ENCODE measurements around the gene AP1S3.

Gene AP1S3

DNA sequence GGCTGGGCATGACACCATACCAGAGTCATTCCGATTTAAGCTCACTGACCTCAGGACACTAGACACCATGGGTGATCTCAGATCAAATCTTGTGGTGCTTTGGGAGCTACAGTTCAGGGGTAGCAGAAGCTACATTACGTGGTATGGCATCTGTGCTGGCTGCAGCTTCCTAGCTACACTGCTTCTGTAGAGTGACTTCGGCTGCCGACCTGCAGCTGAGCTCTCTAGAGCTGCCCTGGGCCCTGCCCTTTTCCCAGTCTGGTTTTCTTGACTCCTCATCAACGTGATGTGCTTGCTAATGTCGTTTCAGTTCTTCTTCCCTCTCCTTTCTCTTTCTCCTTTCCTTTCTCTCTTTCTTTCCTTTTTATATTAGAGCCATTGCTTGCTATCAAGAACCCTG, 100.2 kb downstream of the AP1S3 start:
- no peak for TF ChIP-seq CTCF (IDR thresholded peaks at IDR 0.05; ENCODE audit: low read depth, low read length, missing control alignments)
- no peak overlapping the region for H3K4me3 ChIP-seq (ENCODE audit: low read depth, low read length)
- no peak for DNase-seq (ENCODE audit: low read depth)

- no peak for TF ChIP-seq CTCF (IDR thresholded peaks at IDR 0.05; ENCODE audit: low read depth, low read length, missing control alignments)
- DNase-seq (ENCODE audit: low read depth), result no peak
- no peak overlapping the region for H3K4me3 ChIP-seq (ENCODE audit: low read depth, low read length)
Measured at GRCh38 chr2:223736488-223736887, 100.9 kb downstream of the AP1S3 start.

DNA sequence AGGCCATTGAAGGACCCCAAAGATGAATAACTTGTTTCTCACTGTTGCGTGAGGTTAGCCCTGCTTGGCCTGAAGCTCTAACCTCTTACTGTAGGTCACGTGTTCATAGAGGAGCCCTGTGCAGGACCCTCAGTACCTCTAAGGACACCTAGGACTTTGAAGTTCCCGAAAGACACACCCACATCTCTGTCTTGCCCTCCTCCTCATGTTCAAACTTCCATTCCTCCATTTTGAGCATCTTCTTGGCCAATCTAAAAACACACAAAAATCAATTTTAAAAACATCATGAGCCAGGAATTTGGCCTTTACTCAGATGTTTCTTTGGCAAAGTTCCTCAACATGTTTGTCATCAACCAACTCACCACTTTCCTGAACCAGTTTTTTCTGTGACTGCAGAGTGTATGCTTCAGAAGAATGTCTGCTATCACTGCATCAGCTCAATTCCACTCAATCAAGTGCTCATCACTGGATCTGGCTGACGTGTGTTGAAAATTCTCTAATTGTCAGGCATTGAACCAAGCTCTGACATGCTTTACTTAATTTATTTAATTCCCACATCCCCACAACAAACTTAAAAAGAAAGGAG, 101.6 kb downstream of the AP1S3 start:
- no peak overlapping the region for H3K4me3 ChIP-seq (ENCODE audit: low read depth, low read length)
- TF ChIP-seq CTCF (IDR thresholded peaks at IDR 0.05; ENCODE audit: low read depth, low read length, missing control alignments), result no peak
- DNase-seq (ENCODE audit: low read depth), result no peak

DNA sequence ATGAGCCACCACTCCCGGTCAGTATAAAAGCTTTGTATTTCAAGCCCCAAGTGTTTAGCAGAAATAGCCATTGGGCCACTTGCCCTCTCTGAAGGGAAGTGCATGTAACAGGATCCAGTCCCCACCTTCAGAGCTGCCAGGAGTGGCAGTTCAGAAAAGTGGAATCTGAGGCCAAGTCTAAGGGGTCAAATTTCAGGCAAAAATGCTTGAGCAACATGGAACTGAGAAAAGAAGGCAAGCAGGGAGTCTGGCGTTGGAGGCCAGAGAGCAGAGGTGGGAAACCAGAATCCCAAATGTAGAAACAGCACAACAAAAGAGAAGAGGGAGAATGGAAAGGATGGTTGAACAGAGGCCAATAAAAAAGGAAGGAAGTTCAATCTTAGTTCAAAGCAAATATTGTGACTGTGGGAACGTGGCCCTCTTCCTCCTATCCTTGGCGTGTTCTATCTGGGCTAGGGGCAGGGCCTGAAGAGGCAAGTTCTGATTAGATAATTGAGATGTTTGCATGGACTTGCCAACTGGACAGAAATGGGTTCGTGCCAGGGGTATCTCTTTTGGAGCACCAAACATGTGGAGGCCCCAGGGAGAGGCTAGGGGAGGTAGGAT, 102.2 kb downstream of the AP1S3 start:
- DNase-seq (ENCODE audit: low read depth), result no peak
- H3K4me3 ChIP-seq (ENCODE audit: low read depth, low read length), result no peak overlapping the region
- TF ChIP-seq CTCF (IDR thresholded peaks at IDR 0.05; ENCODE audit: low read depth, low read length, missing control alignments), result no peak

- TF ChIP-seq CTCF (IDR thresholded peaks at IDR 0.05; ENCODE audit: low read depth, low read length, missing control alignments), result no peak
- no peak overlapping the region for H3K4me3 ChIP-seq (ENCODE audit: low read depth, low read length)
- DNase-seq (ENCODE audit: low read depth), result no peak
Measured at GRCh38 chr2:223734346-223734745, 103.0 kb downstream of the AP1S3 start.

DNA sequence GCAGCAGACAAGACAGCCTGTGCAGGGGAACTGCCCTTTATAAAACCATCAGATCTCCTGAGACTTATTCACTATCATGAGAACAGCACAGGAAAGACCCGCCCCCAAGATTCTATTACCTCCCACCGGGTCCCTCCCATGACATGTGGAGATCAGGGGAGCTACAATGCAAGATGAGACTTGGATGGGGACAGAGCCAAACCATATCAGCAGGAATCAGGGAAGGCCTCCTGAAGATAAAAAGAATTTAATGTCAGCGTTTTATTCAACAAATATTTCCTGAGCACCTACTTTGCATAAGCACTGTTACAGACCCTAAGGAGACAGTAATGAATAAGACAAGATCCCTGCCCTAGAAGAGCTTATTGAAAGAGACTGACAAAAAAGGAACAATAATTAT, 105.0 kb downstream of the AP1S3 start:
- no peak overlapping the region for H3K4me3 ChIP-seq (ENCODE audit: low read depth, low read length)
- TF ChIP-seq CTCF (IDR thresholded peaks at IDR 0.05; ENCODE audit: low read depth, low read length, missing control alignments), result no peak
- no peak for DNase-seq (ENCODE audit: low read depth)

- no peak for TF ChIP-seq CTCF (IDR thresholded peaks at IDR 0.05; ENCODE audit: low read depth, low read length, missing control alignments)
- no peak for DNase-seq (ENCODE audit: low read depth)
- no peak overlapping the region for H3K4me3 ChIP-seq (ENCODE audit: low read depth, low read length)
Measured at GRCh38 chr2:223731503-223731902, 105.9 kb downstream of the AP1S3 start.
